Activated B cell treated with CpG ODN at 0.5 μM for 24 hours (primary cell): Measurements from ENCODE around the gene DEFB119. TPM values are rescaled to one million over a fixed set of nuclear protein-coding genes. Genes with fewer than 3 reads are reported as not detected.
"Not testable (repeated sequence)": the region's sequence is repeated elsewhere in the genome, so short reads cannot be mapped to it uniquely, and the experiment has no call there.

ENCODE experiments used
- ATAC-seq: fragments of 200-7000 bp; cut with Tn5 transposase; one replicate; pipeline ENCODE4 v1.10.0; 2021; ENCODE audit warnings: low read depth, mild to moderate bottlenecking, moderate library complexity
- CTCF ChIA-PET: fragments of 350-600 bp; sonication (Branson Sonifier 250); formaldehyde crosslinking; loops from one replicate; lab custom pipeline; 2021; ENCODE audit warnings: antibody characterized with exemption; lab: Charles Lee
- POLR2A ChIA-PET: fragments of 350-600 bp; sonication (Branson Sonifier 250); formaldehyde crosslinking; loops from one replicate; lab custom pipeline; 2021; ENCODE audit warnings: antibody characterized with exemption; lab: Charles Lee
- DNase-seq: peaks from one replicate; pipeline ENCODE4 v3.0.0; 2022
- H3K27ac Mint-ChIP-seq: one replicate; pipeline ENCODE4 v1.8.0; 2020; ENCODE audit warnings: mixed read lengths
- H3K27me3 Mint-ChIP-seq: one replicate; pipeline ENCODE4 v1.8.0; 2021; ENCODE audit warnings: mixed read lengths
- H3K36me3 Mint-ChIP-seq: one replicate; pipeline ENCODE4 v1.8.0; 2021; ENCODE audit warnings: low read depth, mixed read lengths
- H3K4me1 Mint-ChIP-seq: one replicate; pipeline ENCODE4 v1.8.0; 2021; ENCODE audit warnings: mixed read lengths
- H3K4me3 Mint-ChIP-seq: one replicate; pipeline ENCODE4 v1.8.0; 2020; ENCODE audit warnings: mild to moderate bottlenecking, mixed read lengths
- H3K9me3 Mint-ChIP-seq: one replicate; pipeline ENCODE4 v1.8.0; 2020; ENCODE audit warnings: mixed read lengths
- intact Hi-C: fragments of 100-400 bp; cut with micrococcal nuclease; formaldehyde crosslinking; loops from one replicate; pipeline ENCODE4 v1.15.1; 2024
- total RNA-seq: library from RNA; stranded (reverse); gene quantifications from 2 replicates; pipeline ENCODE4 v1.2.3, GENCODE V29; 2022
- TF ChIP-seq, protein P1 (sequence below): fragments of 200-600 bp; IDR thresholded peaks from one replicate; pipeline ENCODE4 v1.8.0; 2022; ENCODE audit warnings: antibody characterized with exemption, mild to moderate bottlenecking

The DEFB119 gene
- total RNA-seq, 1 donor from 2014 or later: not detected

- ATAC-seq: no peak
- intact Hi-C loops: no loop called here
- Mint-ChIP-seq H3K9me3 (no peaks in the 10 kb centered on the region), H3K36me3 (no peaks in the 10 kb centered on the region), H3K27me3 (peaks cover 7% of the 10 kb centered on the region), H3K4me1 (no peaks in the 10 kb centered on the region), H3K27ac (no peak overlapping the region), H3K4me3 (no peak overlapping the region)
- TF ChIP-seq, protein P1, sequence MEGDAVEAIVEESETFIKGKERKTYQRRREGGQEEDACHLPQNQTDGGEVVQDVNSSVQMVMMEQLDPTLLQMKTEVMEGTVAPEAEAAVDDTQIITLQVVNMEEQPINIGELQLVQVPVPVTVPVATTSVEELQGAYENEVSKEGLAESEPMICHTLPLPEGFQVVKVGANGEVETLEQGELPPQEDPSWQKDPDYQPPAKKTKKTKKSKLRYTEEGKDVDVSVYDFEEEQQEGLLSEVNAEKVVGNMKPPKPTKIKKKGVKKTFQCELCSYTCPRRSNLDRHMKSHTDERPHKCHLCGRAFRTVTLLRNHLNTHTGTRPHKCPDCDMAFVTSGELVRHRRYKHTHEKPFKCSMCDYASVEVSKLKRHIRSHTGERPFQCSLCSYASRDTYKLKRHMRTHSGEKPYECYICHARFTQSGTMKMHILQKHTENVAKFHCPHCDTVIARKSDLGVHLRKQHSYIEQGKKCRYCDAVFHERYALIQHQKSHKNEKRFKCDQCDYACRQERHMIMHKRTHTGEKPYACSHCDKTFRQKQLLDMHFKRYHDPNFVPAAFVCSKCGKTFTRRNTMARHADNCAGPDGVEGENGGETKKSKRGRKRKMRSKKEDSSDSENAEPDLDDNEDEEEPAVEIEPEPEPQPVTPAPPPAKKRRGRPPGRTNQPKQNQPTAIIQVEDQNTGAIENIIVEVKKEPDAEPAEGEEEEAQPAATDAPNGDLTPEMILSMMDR: no peak
- ChIA-PET POLR2A (interaction anchor here (0.6 kb wide), 1 partner anchor 23 kb away, joined by 3 read pairs; no protein-coding TSS in a partner anchor), CTCF (no interaction called here)
- DNase-seq: no peak
These were observed 4.5 kb upstream of the DEFB119 start for GRCh38 chr20:31394900-31395299.

DNA sequence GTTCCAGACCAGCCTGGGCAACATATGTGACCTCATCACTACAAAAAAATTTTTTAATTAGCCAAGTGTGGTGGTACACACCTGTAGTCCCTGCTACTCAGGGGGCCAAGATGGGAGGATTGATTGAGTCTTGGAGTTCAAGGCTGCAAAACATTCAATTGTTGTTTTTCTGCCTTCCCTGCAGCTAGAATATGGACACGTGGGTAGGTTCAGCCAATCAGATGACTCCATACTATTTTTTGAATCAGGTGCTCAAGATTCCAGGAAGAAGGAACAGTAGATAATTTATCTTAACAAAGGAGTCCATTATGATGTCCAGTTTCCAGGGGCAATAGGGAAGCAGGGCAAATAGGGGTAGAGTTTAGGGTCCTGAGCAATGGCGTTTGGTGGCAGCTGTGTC lies 2.4 kb upstream of the DEFB119 start:
- TF ChIP-seq, protein P1: no peak
- H3K36me3 Mint-ChIP-seq: no peaks in the 10 kb centered on the region
- no peak for DNase-seq
- H3K27ac Mint-ChIP-seq: no peak overlapping the region
- no peak overlapping the region for H3K4me3 Mint-ChIP-seq
- H3K27me3 Mint-ChIP-seq: peaks cover 7% of the 10 kb centered on the region
- H3K4me1 Mint-ChIP-seq: no peaks in the 10 kb centered on the region
- ATAC-seq: no peak
- ChIA-PET CTCF (no interaction called here), POLR2A (no interaction called here)
- H3K9me3 Mint-ChIP-seq: no peaks in the 10 kb centered on the region
- intact Hi-C loops: no loop called here

- CTCF ChIA-PET: no interaction called here
- intact Hi-C loops: no loop called here
- Mint-ChIP-seq H3K4me3 (no peak overlapping the region), H3K4me1 (no peaks in the 10 kb centered on the region), H3K9me3 (peaks cover 5% of the 10 kb centered on the region), H3K36me3 (no peaks in the 10 kb centered on the region), H3K27me3 (peaks cover 3% of the 10 kb centered on the region), H3K27ac (no peak overlapping the region)
- ATAC-seq (no peak), DNase-seq (no peak)
- POLR2A ChIA-PET: no interaction called here
- TF ChIP-seq, protein P1: no peak
These were observed 16.0 kb downstream of the DEFB119 start for GRCh38 chr20:31374346-31374745.

DNA sequence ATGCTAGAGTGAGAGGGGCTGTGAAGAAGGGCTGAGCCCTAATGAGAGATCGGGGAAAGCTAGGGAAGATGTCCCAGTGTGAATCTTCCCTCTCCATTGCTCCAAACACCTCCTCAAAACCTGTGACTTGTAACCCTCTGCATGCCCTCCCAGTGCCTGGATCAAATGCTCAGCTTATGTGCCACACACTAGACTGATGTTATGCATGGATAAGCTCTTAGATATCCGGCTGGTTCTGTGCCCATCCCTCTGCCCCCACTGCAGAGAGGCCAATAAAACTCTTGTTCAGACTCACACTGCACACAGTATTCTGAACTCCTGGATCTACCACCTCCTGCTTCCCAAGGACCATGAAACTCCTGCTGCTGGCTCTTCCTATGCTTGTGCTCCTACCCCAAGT lies 22.1 kb downstream of the DEFB119 start, which contains the start of gene DEFB118:
TSS of gene DEFB118 (plus strand) at position 301 of the 400 bp plus-strand sequence. CDS start at position 351, 50 bp downstream.
- intact Hi-C loops: no loop called here
- no peaks in the 10 kb centered on the region for H3K27me3 Mint-ChIP-seq
- H3K36me3 Mint-ChIP-seq: no peaks in the 10 kb centered on the region
- POLR2A ChIA-PET: no interaction called here
- H3K4me3 Mint-ChIP-seq: no peak within 1 kb of the TSS
- TF ChIP-seq, protein P1: no peak
- CTCF ChIA-PET: no interaction called here
- ATAC-seq: no peak
- DNase-seq: no peak
- H3K4me1 Mint-ChIP-seq: no peaks in the 10 kb centered on the region
- H3K27ac Mint-ChIP-seq: no peak within 1 kb of the TSS
- peaks cover 9% of the 10 kb centered on the region for H3K9me3 Mint-ChIP-seq

- ATAC-seq, H3K9me3 Mint-ChIP-seq, intact Hi-C loops, POLR2A ChIA-PET, H3K36me3 Mint-ChIP-seq, H3K27me3 Mint-ChIP-seq, H3K4me1 Mint-ChIP-seq, CTCF ChIA-PET, H3K27ac Mint-ChIP-seq, DNase-seq, H3K4me3 Mint-ChIP-seq: not testable (repeated sequence)
These were observed 26.1 kb downstream of the DEFB119 start for GRCh38 chr20:31364272-31364671.

DNA sequence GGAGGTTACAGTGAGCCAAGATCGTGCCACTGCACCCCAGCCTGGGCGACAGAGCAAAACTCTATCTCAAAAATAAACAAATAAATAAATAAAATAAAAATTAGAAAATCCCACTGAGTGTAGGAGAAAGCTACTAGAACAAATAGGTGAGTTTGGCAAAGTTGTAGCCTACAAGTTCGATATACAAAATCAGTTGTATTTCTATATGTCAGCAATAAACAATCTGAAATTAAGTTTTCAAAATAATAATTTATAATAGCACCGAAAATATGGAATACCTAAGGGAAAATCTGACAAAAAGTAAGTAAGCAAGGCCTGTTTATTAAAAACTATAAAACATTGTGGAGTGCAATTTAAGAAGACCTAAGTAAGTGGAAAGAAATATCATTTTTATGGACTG lies 27.1 kb downstream of the DEFB119 start:
- Mint-ChIP-seq H3K27ac (no peak overlapping the region), H3K9me3 (peaks cover 9% of the 10 kb centered on the region), H3K36me3 (no peaks in the 10 kb centered on the region), H3K4me1 (no peaks in the 10 kb centered on the region), H3K27me3 (no peaks in the 10 kb centered on the region), H3K4me3 (no peak overlapping the region)
- DNase-seq: no peak
- TF ChIP-seq, protein P1: no peak
- intact Hi-C loops: no loop called here
- ATAC-seq: no peak
- ChIA-PET POLR2A (no interaction called here), CTCF (no interaction called here)
